ENCODE data around the gene TAS1R3. TPM values are rescaled to one million over a fixed set of nuclear protein-coding genes. Genes with fewer than 3 reads are reported as not detected.

The TAS1R3 gene
- total RNA-seq, 1 donor from 2014 or later: 0.30 TPM

DNA sequence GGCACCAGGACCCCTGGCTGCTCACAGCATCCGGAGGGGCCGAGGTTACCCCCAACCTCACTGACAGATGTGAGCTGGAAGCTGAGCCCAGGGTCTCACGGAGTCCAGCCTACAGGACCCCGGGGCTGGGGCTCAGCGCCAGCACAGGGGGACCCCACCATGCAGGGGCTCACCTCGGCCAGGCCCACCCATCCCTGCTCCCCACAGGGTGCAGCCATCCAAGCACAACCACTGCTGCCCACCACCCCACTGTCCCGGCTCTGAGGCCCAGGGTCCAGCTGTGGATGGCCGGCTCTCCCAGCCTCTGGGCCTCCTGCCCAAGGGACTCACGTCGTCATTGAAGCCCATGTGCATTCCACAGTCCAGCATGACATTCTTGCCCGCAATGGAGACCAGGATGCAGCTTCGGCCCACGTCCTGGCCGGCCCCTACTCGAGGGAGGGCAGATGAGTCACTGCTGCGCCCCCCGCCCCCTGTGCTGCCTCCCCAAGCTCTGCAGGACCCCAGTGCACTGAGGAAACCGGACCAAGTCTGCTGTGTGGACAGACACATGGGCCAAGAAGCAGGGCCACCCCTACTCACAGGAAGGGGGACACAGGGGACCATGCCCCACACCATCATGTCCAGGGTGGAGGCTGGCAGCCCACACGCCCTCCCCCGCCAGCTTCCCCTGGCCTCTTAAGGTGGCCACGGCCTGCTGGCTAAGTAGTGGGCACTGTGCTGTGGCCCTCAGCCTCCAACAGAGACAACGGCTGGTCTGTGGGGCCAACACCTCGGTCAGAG is 10.2 kb upstream of the TAS1R3 start:
- DNase-seq (ENCODE audit: low spot score): no peak
- no peak for ATAC-seq

DNA sequence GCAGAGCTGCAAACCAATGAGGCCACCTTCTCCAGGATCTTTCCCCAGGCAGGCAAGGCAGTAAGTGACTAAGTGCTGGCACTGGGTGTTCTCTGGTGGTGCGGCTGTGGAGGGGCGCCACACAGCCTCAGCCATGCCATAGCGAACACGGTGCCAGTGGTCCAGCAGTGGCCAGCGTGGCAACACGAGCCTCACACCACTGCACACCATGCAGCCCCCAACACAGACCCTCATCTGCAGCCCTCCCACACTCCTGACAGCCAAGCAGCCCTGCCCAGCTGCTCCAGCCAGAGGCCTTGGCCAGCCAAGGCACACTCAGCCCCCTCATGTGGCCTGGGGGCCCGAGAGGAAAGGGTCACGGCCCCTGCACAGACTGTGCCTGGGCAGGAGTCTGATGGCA is 9.6 kb upstream of the TAS1R3 start:
- DNase-seq (ENCODE audit: low spot score): no peak
- no peak for ATAC-seq

GRCh38 chr1:1322418-1322817 is 8.7 kb upstream of the TAS1R3 start:
- no peak for DNase-seq (ENCODE audit: low spot score)

GRCh38 chr1:1322952-1323351 is 8.1 kb upstream of the TAS1R3 start:
- no peak for ATAC-seq
- no peak for DNase-seq (ENCODE audit: low spot score)

More at GRCh38 chr1:1322418-1322817, 8.7 kb upstream of the TAS1R3 start:
- no peak for ATAC-seq

DNA sequence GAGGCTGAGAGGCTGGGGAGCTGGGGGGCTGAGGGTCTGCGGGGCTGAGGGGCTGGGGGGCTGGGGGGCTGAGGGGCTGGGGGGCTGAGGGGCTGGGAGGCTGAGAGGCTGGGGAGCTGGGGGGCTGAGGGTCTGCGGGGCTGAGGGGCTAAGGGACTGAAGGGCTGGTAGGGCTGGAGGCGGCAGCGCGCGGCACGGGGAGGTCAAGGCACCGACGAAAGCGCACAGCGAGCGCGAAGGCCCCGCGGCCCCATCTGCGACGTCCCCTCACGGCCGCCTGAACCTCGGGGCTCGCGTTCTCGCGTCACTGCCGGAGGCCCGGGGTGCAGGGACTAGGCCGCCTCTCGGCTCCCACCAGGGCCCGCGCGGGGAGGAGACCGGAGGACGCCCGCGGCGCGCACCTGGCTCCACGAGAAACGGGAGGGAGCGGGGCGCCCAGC is 7.0 kb upstream of the TAS1R3 start:
- DNase-seq (ENCODE audit: low spot score) (no peak), ATAC-seq (no peak)

DNA sequence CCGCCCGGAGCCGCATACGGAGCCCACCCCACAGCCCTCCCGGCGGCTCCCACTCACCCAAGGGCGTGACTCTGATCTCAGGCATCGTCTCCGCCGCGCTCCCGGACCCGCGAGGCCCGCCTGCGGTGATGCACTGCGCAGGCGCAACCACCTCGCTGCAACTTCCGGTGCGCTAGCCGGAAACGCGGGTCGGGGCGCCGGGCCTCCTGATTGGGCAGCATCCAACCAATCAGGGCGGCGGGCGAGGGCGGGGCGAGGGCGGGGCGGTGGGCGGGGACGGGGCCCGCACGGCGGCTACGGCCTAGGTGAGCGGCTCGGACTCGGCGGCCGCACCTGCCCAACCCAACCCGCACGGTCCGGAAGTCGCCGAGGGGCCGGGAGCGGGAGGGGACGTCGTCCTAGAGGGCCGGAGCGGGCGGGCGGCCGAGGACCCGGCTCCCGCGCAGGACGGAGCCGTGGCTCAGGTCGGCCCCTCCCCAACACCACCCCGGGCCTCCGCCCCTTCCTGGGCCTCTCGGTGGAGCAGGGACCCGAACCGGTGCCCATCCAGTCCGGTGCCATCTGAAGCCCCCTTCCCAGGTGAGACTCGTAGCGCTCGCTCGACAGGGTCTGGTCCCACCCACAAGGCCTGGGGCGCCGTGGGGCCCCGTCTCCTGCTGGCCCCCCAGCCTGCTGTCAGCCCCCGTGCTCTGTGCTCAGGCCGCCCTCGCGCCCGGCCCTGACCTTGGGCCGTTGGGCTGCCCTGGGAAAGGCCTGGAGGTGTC is 6.4 kb upstream of the TAS1R3 start, which contains the start of the genes CPTP and INTS11:
CPTP (plus strand) TSS at position 279 of the 764 bp plus-strand sequence. CDS start 2,109 bp downstream, outside the sequence.
INTS11 (minus strand) TSS at position 137 of the 764 bp plus-strand sequence; CDS start at position 85, 52 bp downstream.
- DNase-seq (ENCODE audit: low spot score): peak; percentile 96
- peak; percentile 85 for ATAC-seq

DNA sequence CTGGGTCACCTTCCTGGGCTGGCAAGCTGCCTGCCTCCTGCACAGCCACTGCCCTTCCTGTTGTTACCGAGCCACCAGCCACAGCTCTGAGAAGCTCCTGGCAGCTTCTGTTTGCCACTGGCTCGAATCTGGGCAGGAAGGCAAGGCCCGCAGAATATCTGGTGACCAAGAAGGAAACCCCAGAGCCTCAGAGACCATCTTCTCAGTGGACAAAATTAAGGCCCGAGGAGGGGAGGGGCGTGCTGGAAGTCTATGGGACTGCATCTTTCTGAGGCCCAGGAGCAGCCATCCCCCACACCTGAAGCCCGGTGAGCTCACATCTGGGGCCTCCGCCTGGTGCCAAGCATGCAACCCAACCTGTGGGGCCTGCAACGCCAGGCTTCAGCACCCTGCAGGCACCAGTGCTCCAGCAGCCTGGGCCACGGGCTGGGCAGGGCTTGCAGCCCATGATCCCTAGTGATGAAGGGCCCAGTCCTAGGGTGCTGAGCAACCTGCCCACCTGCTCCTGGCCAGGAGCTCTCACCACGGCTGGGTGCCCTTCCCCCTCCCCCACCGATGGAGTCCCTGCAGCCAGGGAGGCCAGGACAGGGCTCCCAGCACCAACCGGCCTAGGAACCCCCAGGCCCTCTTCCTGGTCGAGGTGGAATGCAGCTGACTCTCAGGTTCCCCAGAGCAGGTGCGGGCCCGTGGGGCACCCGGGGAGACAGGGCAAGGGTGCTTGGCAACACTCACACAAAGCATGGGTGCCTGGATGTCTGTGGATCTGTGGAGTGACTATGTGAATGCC is 5.6 kb upstream of the TAS1R3 start:
- ATAC-seq: no peak
- peak; percentile 89 for DNase-seq (ENCODE audit: low spot score)

GRCh38 chr1:1326075-1326605 is 4.9 kb upstream of the TAS1R3 start:
- DNase-seq (ENCODE audit: low spot score) (no peak), ATAC-seq (no peak)

GRCh38 chr1:1327291-1327690 is 3.8 kb upstream of the TAS1R3 start:
- DNase-seq (ENCODE audit: low spot score) (no peak), ATAC-seq (no peak)

DNA sequence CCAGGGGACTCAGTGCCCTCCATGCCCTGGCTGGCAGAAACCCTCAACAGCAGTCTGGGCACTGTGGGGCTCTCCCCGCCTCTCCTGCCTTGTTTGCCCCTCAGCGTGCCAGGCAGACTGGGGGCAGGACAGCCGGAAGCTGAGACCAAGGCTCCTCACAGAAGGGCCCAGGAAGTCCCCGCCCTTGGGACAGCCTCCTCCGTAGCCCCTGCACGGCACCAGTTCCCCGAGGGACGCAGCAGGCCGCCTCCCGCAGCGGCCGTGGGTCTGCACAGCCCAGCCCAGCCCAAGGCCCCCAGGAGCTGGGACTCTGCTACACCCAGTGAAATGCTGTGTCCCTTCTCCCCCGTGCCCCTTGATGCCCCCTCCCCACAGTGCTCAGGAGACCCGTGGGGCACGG is 2.8 kb upstream of the TAS1R3 start:
- DNase-seq (ENCODE audit: low spot score): no peak
- ATAC-seq: no peak

DNA sequence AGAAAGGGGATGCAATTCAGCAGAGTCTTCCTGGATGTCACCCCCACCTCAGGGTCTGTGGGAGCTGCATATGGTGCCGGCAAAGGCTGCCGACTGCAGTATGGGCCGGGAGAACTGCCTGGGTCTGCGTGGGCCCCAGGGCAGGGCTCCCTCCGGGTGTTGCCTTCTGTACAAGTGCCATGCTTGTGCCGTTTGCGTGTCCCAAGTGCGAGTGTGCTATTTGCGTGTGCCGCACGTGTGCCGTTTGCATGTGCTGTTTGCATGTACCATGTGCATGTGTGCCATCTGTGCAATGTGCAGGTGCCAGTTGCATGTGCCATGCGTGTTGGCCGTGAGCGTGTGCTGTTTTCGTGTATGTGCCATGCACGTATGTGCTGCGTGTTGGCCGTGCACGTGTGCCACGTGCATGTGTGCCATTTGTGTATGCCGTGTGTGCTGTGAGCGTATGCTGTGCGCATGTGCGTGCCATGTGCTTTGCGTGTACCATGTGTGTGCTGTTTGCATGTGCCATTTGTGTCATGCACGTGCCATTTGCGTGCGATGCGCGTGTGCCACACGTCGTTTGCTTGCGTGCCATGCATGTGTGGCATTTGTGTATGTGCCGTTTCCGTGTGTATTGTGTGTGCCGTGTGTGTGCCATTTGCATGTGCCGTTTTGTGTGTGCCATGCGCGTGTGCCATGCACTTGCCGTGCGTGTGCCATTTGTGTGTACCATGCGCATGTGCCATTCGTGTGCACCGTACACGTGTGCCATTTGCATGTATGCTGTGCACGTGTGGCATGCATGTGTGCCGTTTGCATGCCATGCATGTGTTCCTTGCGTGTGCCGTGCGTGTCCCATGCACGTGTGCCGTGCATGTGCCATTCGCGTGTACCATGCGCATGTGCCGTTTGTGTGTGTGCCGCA is 1.5 kb upstream of the TAS1R3 start:
- no peak for ATAC-seq

DNA sequence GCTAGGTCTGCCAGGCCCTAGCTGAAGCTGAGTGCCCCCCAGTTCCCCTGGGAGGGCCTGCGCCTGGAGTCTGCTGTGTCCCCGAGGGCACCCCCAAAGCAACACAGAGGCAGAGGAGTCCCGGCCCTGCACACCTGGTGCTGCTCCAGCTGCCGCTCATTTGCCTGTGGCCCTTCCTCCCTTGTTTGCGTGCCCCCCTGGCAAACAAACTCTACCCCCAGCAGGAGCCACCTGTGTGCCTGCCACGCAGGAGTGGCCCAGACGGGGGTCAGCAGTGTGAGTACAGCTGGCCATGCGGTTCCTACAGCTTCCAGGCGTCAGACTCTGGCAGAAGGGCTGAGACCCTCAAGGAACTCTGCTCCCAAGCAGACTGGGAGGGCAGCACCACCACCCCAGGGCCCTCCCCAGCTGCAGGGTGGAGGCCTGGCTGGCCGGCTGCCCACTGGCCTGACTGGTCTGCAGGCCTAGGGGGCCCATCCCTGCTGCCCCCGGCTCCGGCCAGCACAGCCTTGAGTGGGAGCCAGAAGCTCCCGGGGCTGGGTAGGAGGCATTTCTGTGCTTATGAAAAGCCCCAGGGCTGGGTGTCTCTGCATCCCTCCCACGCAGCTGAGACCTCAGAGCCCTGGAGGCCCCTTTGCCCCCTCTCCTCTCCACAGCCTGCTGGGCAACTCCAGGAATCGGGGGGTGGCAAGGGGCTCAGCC is 563 bp upstream of the TAS1R3 start:
- ATAC-seq (no peak), DNase-seq (ENCODE audit: low spot score) (no peak)

More for the DNA sequence above, 1.5 kb upstream of the TAS1R3 start:
- no peak for DNase-seq (ENCODE audit: low spot score)

GRCh38 chr1:1332031-1332755 is 1.1 kb downstream of the TAS1R3 start:
- no peak for DNase-seq (ENCODE audit: low spot score)
- peak; percentile 39 for ATAC-seq

DNA sequence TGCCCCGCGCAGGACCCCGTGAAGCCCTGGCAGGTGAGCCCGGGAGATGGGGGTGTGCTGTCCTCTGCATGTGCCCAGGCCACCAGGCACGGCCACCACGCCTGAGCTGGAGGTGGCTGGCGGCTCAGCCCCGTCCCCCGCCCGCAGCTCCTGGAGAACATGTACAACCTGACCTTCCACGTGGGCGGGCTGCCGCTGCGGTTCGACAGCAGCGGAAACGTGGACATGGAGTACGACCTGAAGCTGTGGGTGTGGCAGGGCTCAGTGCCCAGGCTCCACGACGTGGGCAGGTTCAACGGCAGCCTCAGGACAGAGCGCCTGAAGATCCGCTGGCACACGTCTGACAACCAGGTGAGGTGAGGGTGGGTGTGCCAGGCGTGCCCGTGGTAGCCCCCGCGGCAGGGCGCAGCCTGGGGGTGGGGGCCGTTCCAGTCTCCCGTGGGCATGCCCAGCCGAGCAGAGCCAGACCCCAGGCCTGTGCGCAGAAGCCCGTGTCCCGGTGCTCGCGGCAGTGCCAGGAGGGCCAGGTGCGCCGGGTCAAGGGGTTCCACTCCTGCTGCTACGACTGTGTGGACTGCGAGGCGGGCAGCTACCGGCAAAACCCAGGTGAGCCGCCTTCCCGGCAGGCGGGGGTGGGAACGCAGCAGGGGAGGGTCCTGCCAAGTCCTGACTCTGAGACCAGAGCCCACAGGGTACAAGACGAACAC is 1.8 kb downstream of the TAS1R3 start:
- peak; percentile 60 for ATAC-seq
- peak; percentile 83 for DNase-seq (ENCODE audit: low spot score)

- DNase-seq (ENCODE audit: low spot score): no peak
These were observed 2.6 kb downstream of the TAS1R3 start for GRCh38 chr1:1333551-1334241.

GRCh38 chr1:1334835-1335234 is 3.8 kb downstream of the TAS1R3 start:
- ATAC-seq (no peak), DNase-seq (ENCODE audit: low spot score) (no peak)

More at GRCh38 chr1:1333551-1334241, 2.6 kb downstream of the TAS1R3 start:
- ATAC-seq: peak; percentile 45

- ATAC-seq (no peak), DNase-seq (ENCODE audit: low spot score) (no peak)
These were observed 4.2 kb downstream of the TAS1R3 start for GRCh38 chr1:1335283-1335682.

All from left lobe of liver (tissue), 2 donors.